Muscle layer of duodenum (tissue), 2 donors: ENCODE data around the gene GPR39.

Experiments
- H3K27ac ChIP-seq: one replicate; pipeline ENCODE4 v1.7.0; 2013; ENCODE audit warnings: mild to moderate bottlenecking, low read length
- H3K27me3 ChIP-seq: one replicate; pipeline ENCODE4 v1.7.0; 2013; ENCODE audit warnings: low read depth, mild to moderate bottlenecking, control low read depth, low read length
- H3K36me3 ChIP-seq, 2 donors: one replicate each; pipeline ENCODE4 v1.7.0; 2013; ENCODE audit warnings: low read length in 2 of 2, control low read depth in 1 of 2, mild to moderate bottlenecking in 1 of 2; ENCODE audit not compliant: insufficient read depth in 2 of 2, control insufficient read depth in 1 of 2
- H3K4me1 ChIP-seq, 2 donors: one replicate each; pipeline ENCODE4 v1.7.0; 2013; ENCODE audit warnings: low read length in 2 of 2, mild to moderate bottlenecking in 2 of 2, control low read depth in 1 of 2, moderate library complexity in 1 of 2; ENCODE audit not compliant: insufficient read depth in 2 of 2, control insufficient read depth in 1 of 2
- H3K4me3 ChIP-seq, 2 donors: one replicate each; pipeline ENCODE4 v1.7.0; 2013; ENCODE audit warnings: low read length in 2 of 2, low read depth in 1 of 2, mild to moderate bottlenecking in 1 of 2
- H3K9me3 ChIP-seq, 2 donors: one replicate each; pipeline ENCODE4 v1.7.0; 2013; ENCODE audit warnings: low read length in 2 of 2, control low read depth in 1 of 2, mild to moderate bottlenecking in 1 of 2; ENCODE audit not compliant: control insufficient read depth in 1 of 2
- donor health status: healthy.

The GPR39 gene

GRCh38 chr2:132573444-132574007 lies 156.9 kb downstream of the GPR39 start:
- Histone ChIP-seq H3K27ac (no peak overlapping the region), H3K4me3 (no peak overlapping the region), H3K9me3 (no peaks in the 10 kb centered on the region), H3K4me1 (no peaks in the 10 kb centered on the region), H3K36me3 (no peaks in the 10 kb centered on the region), H3K27me3 (no peaks in the 10 kb centered on the region)

GRCh38 chr2:132577686-132578085 lies 161.1 kb downstream of the GPR39 start:
- Histone ChIP-seq H3K36me3 (no peaks in the 10 kb centered on the region), H3K4me3 (no peak overlapping the region), H3K4me1 (no peaks in the 10 kb centered on the region), H3K27ac (no peak overlapping the region), H3K27me3 (no peaks in the 10 kb centered on the region), H3K9me3 (no peaks in the 10 kb centered on the region)

- Histone ChIP-seq H3K27ac (no peak overlapping the region), H3K4me1 (no peaks in the 10 kb centered on the region), H3K4me3 (no peak overlapping the region), H3K9me3 (no peaks in the 10 kb centered on the region), H3K27me3 (no peaks in the 10 kb centered on the region), H3K36me3 (no peaks in the 10 kb centered on the region)
These were observed 165.0 kb downstream of the GPR39 start for GRCh38 chr2:132581591-132581990.

- no peak overlapping the region for H3K27ac ChIP-seq
- no peaks in the 10 kb centered on the region for H3K9me3 ChIP-seq
These were observed 165.6 kb downstream of the GPR39 start for GRCh38 chr2:132581991-132582738.

GRCh38 chr2:132583666-132584360 lies 167.2 kb downstream of the GPR39 start:
- H3K9me3 ChIP-seq, result no peaks in the 10 kb centered on the region
- no peak overlapping the region for H3K27ac ChIP-seq
- no peaks in the 10 kb centered on the region for H3K27me3 ChIP-seq

More at GRCh38 chr2:132581991-132582738, 165.6 kb downstream of the GPR39 start:
- Histone ChIP-seq H3K36me3 (no peaks in the 10 kb centered on the region), H3K27me3 (no peaks in the 10 kb centered on the region), H3K4me3 (no peak overlapping the region), H3K4me1 (no peaks in the 10 kb centered on the region)

GRCh38 chr2:132584976-132585817 lies 168.6 kb downstream of the GPR39 start:
- no peak overlapping the region for H3K4me3 ChIP-seq
- H3K27me3 ChIP-seq, result no peaks in the 10 kb centered on the region
- H3K27ac ChIP-seq, result no peak overlapping the region
- H3K4me1 ChIP-seq, result no peaks in the 10 kb centered on the region
- no peaks in the 10 kb centered on the region for H3K36me3 ChIP-seq
- H3K9me3 ChIP-seq, result no peaks in the 10 kb centered on the region

More at GRCh38 chr2:132583666-132584360, 167.2 kb downstream of the GPR39 start:
- H3K36me3 ChIP-seq, result no peaks in the 10 kb centered on the region
- no peak overlapping the region for H3K4me3 ChIP-seq
- no peaks in the 10 kb centered on the region for H3K4me1 ChIP-seq

- H3K36me3 ChIP-seq, result no peaks in the 10 kb centered on the region
- no peaks in the 10 kb centered on the region for H3K27me3 ChIP-seq
- H3K4me3 ChIP-seq, result no peak overlapping the region
- no peak overlapping the region for H3K27ac ChIP-seq
- H3K4me1 ChIP-seq, result no peaks in the 10 kb centered on the region
- H3K9me3 ChIP-seq, result no peaks in the 10 kb centered on the region
These were observed 169.5 kb downstream of the GPR39 start for GRCh38 chr2:132586101-132586511.

- Histone ChIP-seq H3K36me3 (no peaks in the 10 kb centered on the region), H3K27me3 (no peaks in the 10 kb centered on the region), H3K4me3 (no peak overlapping the region)
These were observed 170.2 kb downstream of the GPR39 start for GRCh38 chr2:132586835-132587234.

GRCh38 chr2:132588576-132588975 lies 172.0 kb downstream of the GPR39 start:
- no peaks in the 10 kb centered on the region for H3K9me3 ChIP-seq
- H3K27me3 ChIP-seq, result no peaks in the 10 kb centered on the region
- no peaks in the 10 kb centered on the region for H3K36me3 ChIP-seq
- H3K4me1 ChIP-seq, result no peaks in the 10 kb centered on the region
- no peak overlapping the region for H3K27ac ChIP-seq
- no peak overlapping the region for H3K4me3 ChIP-seq

More at GRCh38 chr2:132586835-132587234, 170.2 kb downstream of the GPR39 start:
- no peak overlapping the region for H3K27ac ChIP-seq
- H3K9me3 ChIP-seq, result no peaks in the 10 kb centered on the region
- no peaks in the 10 kb centered on the region for H3K4me1 ChIP-seq

- Histone ChIP-seq H3K27ac (no peak overlapping the region), H3K4me1 (no peaks in the 10 kb centered on the region), H3K27me3 (no peaks in the 10 kb centered on the region), H3K9me3 (no peaks in the 10 kb centered on the region), H3K36me3 (no peaks in the 10 kb centered on the region), H3K4me3 (no peak overlapping the region)
These were observed 172.7 kb downstream of the GPR39 start for GRCh38 chr2:132589111-132589830.
